Measurements from ENCODE around the gene HRH3. TPM values are rescaled to one million over a fixed set of nuclear protein-coding genes. Genes with fewer than 3 reads are reported as not detected.

The HRH3 gene
- total RNA-seq, 2 experiments from 2014 or later: not detected

GRCh38 chr20:62211216-62211615, 8.9 kb downstream of the HRH3 start:
- Mint-ChIP-seq H3K27me3 (peaks cover 4% of the 10 kb centered on the region), H3K4me1 (no peaks in the 10 kb centered on the region), H3K9me3 (ENCODE audit: low read depth) (no peaks in the 10 kb centered on the region), H3K36me3 (ENCODE audit: low read depth) (no peaks in the 10 kb centered on the region), H3K27ac (no peak overlapping the region), H3K4me3 (no peak overlapping the region)
- ChIA-PET CTCF (interaction anchor here (0.6 kb wide), 1 partner anchor 578 kb away, joined by 3 read pairs; no protein-coding TSS in a partner anchor), POLR2A (no interaction called here)
- ATAC-seq (no peak), DNase-seq (no peak)
- intact Hi-C loops (cut with DNase I, micrococcal nuclease): no loop called here

GRCh38 chr20:62210496-62210855, 9.6 kb downstream of the HRH3 start:
- no peaks in the 10 kb centered on the region for H3K4me1 Mint-ChIP-seq
- H3K36me3 Mint-ChIP-seq (ENCODE audit: low read depth): no peaks in the 10 kb centered on the region
- DNase-seq: no peak
- CTCF ChIA-PET: no interaction called here
- H3K27ac Mint-ChIP-seq: no peak overlapping the region
- POLR2A ChIA-PET: no interaction called here
- H3K27me3 Mint-ChIP-seq: peaks cover 4% of the 10 kb centered on the region
- H3K9me3 Mint-ChIP-seq (ENCODE audit: low read depth): no peaks in the 10 kb centered on the region
- intact Hi-C loops (cut with DNase I, micrococcal nuclease): no loop called here
- ATAC-seq: no peak
- no peak overlapping the region for H3K4me3 Mint-ChIP-seq

GRCh38 chr20:62209850-62210495, 10.1 kb downstream of the HRH3 start:
- DNase-seq: no peak
- POLR2A ChIA-PET: no interaction called here
- intact Hi-C loops (cut with DNase I, micrococcal nuclease): no loop called here

GRCh38 chr20:62208795-62209755, 11.0 kb downstream of the HRH3 start:
- intact Hi-C loops (cut with DNase I, micrococcal nuclease): no loop called here
- no peaks in the 10 kb centered on the region for H3K4me1 Mint-ChIP-seq
- POLR2A ChIA-PET: no interaction called here

More at GRCh38 chr20:62209850-62210495, 10.1 kb downstream of the HRH3 start:
- no peak overlapping the region for H3K4me3 Mint-ChIP-seq
- H3K27ac Mint-ChIP-seq: no peak overlapping the region
- H3K27me3 Mint-ChIP-seq: peaks cover 2% of the 10 kb centered on the region
- CTCF ChIA-PET: no interaction called here
- H3K9me3 Mint-ChIP-seq (ENCODE audit: low read depth): no peaks in the 10 kb centered on the region
- ATAC-seq: no peak
- H3K4me1 Mint-ChIP-seq: no peaks in the 10 kb centered on the region
- H3K36me3 Mint-ChIP-seq (ENCODE audit: low read depth): no peaks in the 10 kb centered on the region

GRCh38 chr20:62208061-62208794, 11.8 kb downstream of the HRH3 start:
- ChIA-PET POLR2A (no interaction called here), CTCF (no interaction called here)
- ATAC-seq (no peak), DNase-seq (no peak)
- Mint-ChIP-seq H3K4me3 (no peak overlapping the region), H3K4me1 (no peaks in the 10 kb centered on the region), H3K36me3 (ENCODE audit: low read depth) (peaks cover 1% of the 10 kb centered on the region), H3K9me3 (ENCODE audit: low read depth) (no peaks in the 10 kb centered on the region), H3K27ac (no peak overlapping the region), H3K27me3 (no peaks in the 10 kb centered on the region)
- intact Hi-C loops (cut with DNase I, micrococcal nuclease): no loop called here

More at GRCh38 chr20:62208795-62209755, 11.0 kb downstream of the HRH3 start:
- DNase-seq (no peak), ATAC-seq (no peak)
- H3K27ac Mint-ChIP-seq: no peak overlapping the region
- no peaks in the 10 kb centered on the region for H3K36me3 Mint-ChIP-seq (ENCODE audit: low read depth)
- CTCF ChIA-PET: no interaction called here
- H3K27me3 Mint-ChIP-seq: peaks cover 2% of the 10 kb centered on the region
- H3K4me3 Mint-ChIP-seq: no peak overlapping the region
- H3K9me3 Mint-ChIP-seq (ENCODE audit: low read depth): no peaks in the 10 kb centered on the region

- no peaks in the 10 kb centered on the region for H3K4me1 Mint-ChIP-seq
- no peak overlapping the region for H3K27ac Mint-ChIP-seq
- ATAC-seq (no peak), DNase-seq (no peak)
- H3K27me3 Mint-ChIP-seq: no peaks in the 10 kb centered on the region
- ChIA-PET POLR2A (no interaction called here), CTCF (no interaction called here)
- H3K9me3 Mint-ChIP-seq (ENCODE audit: low read depth): no peaks in the 10 kb centered on the region
- peaks cover 12% of the 10 kb centered on the region for H3K36me3 Mint-ChIP-seq (ENCODE audit: low read depth)
- no peak overlapping the region for H3K4me3 Mint-ChIP-seq
- intact Hi-C loops (cut with DNase I, micrococcal nuclease): no loop called here
Measured at GRCh38 chr20:62206388-62206775, 13.7 kb downstream of the HRH3 start.

- H3K9me3 Mint-ChIP-seq (ENCODE audit: low read depth): no peaks in the 10 kb centered on the region
- peaks cover 16% of the 10 kb centered on the region for H3K36me3 Mint-ChIP-seq (ENCODE audit: low read depth)
- no peak overlapping the region for H3K4me3 Mint-ChIP-seq
- no peaks in the 10 kb centered on the region for H3K27me3 Mint-ChIP-seq
- CTCF ChIA-PET: no interaction called here
- POLR2A ChIA-PET: no interaction called here
- ATAC-seq (no peak), DNase-seq (no peak)
- intact Hi-C loops (cut with DNase I, micrococcal nuclease): no loop called here
- no peak overlapping the region for H3K27ac Mint-ChIP-seq
- no peaks in the 10 kb centered on the region for H3K4me1 Mint-ChIP-seq
Measured at GRCh38 chr20:62205618-62206387, 14.3 kb downstream of the HRH3 start.

- Mint-ChIP-seq H3K27me3 (no peaks in the 10 kb centered on the region), H3K27ac (no peak overlapping the region), H3K4me1 (no peaks in the 10 kb centered on the region), H3K9me3 (ENCODE audit: low read depth) (no peaks in the 10 kb centered on the region), H3K4me3 (no peak overlapping the region), H3K36me3 (ENCODE audit: low read depth) (peaks cover 34% of the 10 kb centered on the region)
- no peak for DNase-seq
- intact Hi-C loops (cut with DNase I, micrococcal nuclease): no loop called here
- ChIA-PET CTCF (no interaction called here), POLR2A (no interaction called here)
- ATAC-seq: no peak
Measured at GRCh38 chr20:62203378-62204030, 16.6 kb downstream of the HRH3 start.

- no peak overlapping the region for H3K27ac Mint-ChIP-seq
- peaks cover 37% of the 10 kb centered on the region for H3K36me3 Mint-ChIP-seq (ENCODE audit: low read depth)
- DNase-seq (no peak), ATAC-seq (no peak)
- CTCF ChIA-PET: no interaction called here
- no peak overlapping the region for H3K4me3 Mint-ChIP-seq
- intact Hi-C loops (cut with DNase I, micrococcal nuclease): no loop called here
- POLR2A ChIA-PET: no interaction called here
- no peaks in the 10 kb centered on the region for H3K4me1 Mint-ChIP-seq
- no peaks in the 10 kb centered on the region for H3K27me3 Mint-ChIP-seq
- H3K9me3 Mint-ChIP-seq (ENCODE audit: low read depth): no peaks in the 10 kb centered on the region
Measured at GRCh38 chr20:62202676-62203377, 17.3 kb downstream of the HRH3 start.

GRCh38 chr20:62202083-62202395, 18.0 kb downstream of the HRH3 start:
- ChIA-PET CTCF (no interaction called here), POLR2A (no interaction called here)
- no peak for DNase-seq
- ATAC-seq: no peak
- Mint-ChIP-seq H3K36me3 (ENCODE audit: low read depth) (peaks cover 39% of the 10 kb centered on the region), H3K9me3 (ENCODE audit: low read depth) (no peaks in the 10 kb centered on the region), H3K27ac (no peak overlapping the region), H3K27me3 (no peaks in the 10 kb centered on the region), H3K4me1 (no peaks in the 10 kb centered on the region), H3K4me3 (no peak overlapping the region)
- intact Hi-C loops (cut with DNase I, micrococcal nuclease): no loop called here

Measured in activated CD4-positive, alpha-beta T cell treated with anti-CD3 and anti-CD28 coated beads for 36 hours (primary cell).